Right ventricle myocardium superior (tissue), 1 donor: ENCODE data around the gene BAD. TPM values are rescaled to one million over a fixed set of nuclear protein-coding genes. Genes with fewer than 3 reads are reported as not detected.

Experiments
- ATAC-seq: fragments of 200-7000 bp; cut with Tn5 transposase; one replicate; pipeline ENCODE4 v1.9.1; 2020; ENCODE audit warnings: mild to moderate bottlenecking; ENCODE audit not compliant: poor library complexity
- DNase-seq: peaks from one replicate; pipeline ENCODE4 v3.0.0-alpha.2; 2020
- intact Hi-C: fragments of 100-400 bp; cut with DNase I; formaldehyde crosslinking; loops from one replicate; pipeline ENCODE4 v1.11.2; 2022
- total RNA-seq: library from RNA; stranded (reverse); fragmentation: NEBNext Ultra II Directional; extraction: Animal tissue kit (Norgen Biotek cat#: 25700); gene quantifications from one replicate; pipeline ENCODE4 v1.2.1, GENCODE V29; 2021
- donor health status: DM: no; HTN: yes; CAD: no; lungs with severe emphysema.

BAD gene
- total RNA-seq, 1 donor from 2014 or later, result 90.1 TPM

GRCh38 chr11:64227405-64227956, 57.0 kb downstream of the BAD start:
- DNase-seq (no peak), ATAC-seq (no peak)
- intact Hi-C loops, result no loop called here

DNA sequence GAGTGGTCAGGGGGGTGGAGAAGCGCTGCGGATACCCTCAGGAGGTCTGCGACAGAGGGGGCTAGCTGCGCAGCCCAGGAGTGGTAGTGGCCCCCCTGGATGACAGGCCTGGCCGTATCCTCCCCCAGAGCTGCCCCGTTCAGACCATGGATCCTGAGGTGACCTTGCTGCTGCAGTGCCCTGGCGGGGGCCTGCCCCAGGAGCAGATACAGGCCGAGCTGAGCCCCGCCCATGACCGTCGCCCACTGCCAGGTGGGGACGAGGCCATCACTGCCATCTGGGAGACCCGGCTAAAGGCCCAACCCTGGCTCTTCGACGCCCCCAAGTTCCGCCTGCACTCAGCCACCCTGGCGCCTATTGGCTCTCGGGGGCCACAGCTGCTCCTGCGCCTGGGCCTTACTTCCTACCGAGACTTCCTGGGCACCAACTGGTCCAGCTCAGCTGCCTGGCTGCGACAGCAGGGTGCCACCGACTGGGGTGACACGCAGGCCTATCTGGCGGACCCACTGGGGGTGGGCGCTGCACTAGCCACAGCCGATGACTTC, 57.9 kb downstream of the BAD start:
- intact Hi-C loops, result no loop called here
- ATAC-seq (peak; percentile 45), DNase-seq (peak; percentile 81)

DNA sequence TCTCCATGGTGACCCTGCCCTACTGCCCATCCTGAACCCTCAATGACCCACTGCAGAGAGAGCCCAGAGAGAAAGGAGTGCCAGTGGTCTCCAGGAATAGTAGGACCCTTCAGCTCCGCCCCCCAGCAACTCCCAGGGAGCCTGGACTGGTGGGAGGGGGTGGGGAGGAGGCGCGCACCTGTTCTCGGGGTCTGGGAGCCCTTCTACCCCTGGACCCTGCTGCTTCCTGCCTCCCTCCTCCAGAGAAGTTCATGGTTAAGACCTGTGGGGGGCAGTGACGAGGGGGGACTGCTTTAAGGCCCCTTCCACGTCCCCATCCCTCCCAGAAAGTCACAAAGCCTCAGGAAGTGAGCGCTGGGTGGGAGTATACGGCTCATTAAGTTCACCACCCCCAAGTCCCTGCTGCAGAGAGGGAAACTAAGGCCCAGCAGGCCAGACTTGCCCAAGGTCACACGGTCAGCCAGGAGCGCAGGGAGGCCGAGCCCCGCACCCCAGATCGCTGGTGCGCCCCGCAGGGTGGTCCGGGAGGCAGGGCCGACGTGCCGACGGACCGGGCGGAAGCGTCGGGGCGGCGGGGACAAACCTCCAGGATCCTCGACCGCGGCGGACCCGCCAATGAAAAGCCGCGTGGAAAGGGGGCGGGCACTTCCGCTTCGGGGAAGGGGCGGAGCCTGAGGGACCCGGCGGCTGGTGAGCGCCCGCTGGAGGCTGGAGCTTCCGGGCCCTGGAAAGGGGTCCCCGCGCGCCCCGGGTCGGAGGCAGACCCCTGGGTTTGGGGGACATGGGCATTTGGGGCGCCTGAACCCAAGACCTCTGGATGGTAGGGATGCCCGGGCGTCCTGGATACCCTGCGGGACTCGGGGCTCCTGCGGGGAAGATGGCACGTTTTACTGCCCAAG, 58.6 kb downstream of the BAD start, which contains the start of the genes NUDT22 and TRPT1:
TSS of gene NUDT22 (plus strand) at position 667 of the 899 bp plus-strand sequence. CDS start 379 bp downstream, outside the sequence.
TSS of gene TRPT1 (minus strand) at position 579 of the 899 bp plus-strand sequence. CDS start at position 253, 326 bp downstream.
- DNase-seq (peak; percentile 94), ATAC-seq (peak; percentile 84)
- intact Hi-C loops, result no loop called here

DNA sequence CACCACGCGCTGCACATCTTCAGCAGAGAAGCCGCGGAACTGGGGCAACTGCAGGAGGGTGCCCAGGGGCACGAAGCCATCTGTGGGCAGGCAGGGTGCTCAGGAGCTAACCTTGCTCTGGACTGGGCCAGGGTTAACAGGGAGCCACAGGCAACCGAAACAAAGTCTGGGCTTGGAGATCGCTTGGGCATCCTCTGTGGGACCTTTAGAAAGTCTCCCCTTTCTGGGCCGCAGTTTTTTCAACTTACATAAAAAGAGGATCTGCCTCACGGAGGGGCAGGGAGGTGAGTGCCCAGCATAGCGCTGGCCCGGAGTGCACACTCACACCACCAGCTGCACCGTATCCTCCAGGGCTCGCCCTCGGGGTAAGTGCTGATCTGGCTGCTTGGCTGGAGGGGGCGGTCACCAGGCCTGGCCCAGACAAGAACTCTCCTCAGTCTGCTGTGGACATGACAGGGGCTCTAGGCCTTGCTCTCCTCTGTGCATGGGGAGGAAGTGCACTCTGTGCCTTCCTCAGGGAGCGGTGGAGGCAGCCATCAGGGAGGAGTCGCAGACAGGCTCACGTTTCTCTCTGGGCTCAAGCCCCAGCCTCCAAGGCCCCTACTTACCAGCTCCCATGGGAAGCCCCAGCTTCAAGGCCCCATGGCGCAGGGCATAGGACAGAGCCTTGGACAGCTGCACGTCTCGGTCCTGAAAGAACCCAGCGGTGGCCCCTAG, 59.4 kb downstream of the BAD start:
- ATAC-seq (no peak), DNase-seq (no peak)
- intact Hi-C loops, result no loop called here

DNA sequence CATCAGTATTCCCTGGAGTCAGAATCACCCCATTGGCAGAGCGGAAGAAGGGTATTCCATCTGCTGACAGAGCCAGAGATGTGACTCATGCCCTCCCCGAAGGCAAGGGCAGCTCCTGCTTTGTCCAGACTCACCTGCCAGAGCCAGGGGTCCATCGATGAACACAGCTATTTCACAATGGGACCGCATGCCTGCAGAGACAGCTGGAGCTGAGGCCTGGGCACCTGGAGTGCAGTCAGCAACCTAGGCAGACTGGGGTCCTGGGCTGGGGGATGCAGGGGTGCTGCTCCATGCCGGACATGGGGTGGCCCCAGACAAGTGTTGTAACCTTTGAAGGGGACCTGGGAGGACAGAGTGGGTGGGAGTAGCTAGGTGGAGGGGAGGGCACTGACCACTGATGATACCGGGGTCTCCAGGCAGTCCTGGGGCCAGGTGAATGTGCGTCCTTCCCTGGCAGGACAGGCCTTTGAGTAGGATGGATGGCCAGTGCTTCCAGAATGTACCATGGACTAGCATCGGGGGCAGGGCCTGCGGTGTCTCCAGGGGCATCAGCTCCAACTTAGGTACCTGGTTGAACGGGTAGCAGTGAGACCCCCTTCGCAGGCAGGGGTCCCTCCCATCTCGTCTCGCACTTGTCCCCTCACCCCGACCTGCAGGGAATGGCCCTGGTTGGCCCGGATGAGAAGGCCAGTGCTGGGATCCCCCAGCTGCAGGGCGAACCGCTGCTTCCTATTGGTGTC, 60.1 kb downstream of the BAD start:
- DNase-seq, result no peak
- ATAC-seq, result no peak
- intact Hi-C loops, result no loop called here

DNA sequence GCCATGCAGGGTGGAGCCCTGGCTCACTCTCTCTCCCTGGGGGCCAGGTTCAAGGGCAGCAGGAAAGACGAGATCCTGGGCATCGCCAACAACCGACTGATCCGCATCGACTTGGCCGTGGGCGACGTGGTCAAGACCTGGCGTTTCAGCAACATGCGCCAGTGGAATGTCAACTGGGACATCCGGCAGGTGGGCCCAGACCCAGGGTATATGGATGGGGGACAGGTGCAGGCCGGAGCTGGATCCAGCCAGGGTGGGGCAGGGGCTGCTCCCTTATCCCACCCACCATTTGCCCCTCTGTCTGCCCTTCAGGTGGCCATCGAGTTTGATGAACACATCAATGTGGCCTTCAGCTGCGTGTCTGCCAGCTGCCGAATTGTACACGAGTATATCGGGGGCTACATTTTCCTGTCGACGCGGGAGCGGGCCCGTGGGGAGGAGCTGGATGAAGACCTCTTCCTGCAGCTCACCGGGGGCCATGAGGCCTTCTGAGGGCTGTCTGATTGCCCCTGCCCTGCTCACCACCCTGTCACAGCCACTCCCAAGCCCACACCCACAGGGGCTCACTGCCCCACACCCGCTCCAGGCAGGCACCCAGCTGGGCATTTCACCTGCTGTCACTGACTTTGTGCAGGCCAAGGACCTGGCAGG, 61.3 kb downstream of the BAD start:
- intact Hi-C loops, result no loop called here
- DNase-seq, result no peak
- ATAC-seq, result no peak

DNA sequence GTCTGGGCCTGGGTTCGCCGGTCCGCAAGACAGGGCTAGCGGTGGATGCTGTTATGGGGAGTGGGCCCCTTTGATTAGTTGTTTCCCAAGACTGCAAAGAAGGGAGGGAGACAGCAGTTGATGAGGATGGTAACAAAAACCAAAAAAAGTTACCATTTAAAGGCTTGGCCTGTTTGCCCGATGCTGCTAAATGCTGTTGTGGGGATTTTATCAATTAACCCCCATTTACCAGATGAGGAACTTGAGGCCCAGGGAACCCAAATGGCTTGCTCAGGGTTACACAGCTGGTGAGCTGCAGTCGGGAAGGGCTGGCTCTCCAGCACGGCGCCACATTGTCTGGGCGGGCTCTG, 61.8 kb downstream of the BAD start:
- ATAC-seq (no peak), DNase-seq (no peak)
- intact Hi-C loops, result no loop called here

DNA sequence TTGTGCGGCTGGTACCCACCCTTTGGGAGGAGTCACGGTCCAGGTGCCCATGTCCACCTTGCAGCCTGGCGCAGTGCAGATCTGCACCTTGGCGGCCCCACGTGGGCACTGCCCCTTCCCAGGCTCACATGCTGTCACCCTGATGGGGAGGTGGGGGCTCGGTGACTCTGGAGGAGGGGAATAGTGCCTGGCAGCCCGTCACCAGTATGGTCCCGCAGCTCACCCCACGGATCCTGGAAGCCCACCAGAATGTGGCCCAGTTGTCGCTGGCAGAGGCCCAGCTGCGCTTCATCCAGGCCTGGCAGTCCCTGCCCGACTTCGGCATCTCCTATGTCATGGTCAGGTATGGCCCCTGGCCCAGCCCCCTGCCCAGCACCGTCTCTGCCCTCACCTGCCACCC, 63.7 kb downstream of the BAD start:
- intact Hi-C loops, result no loop called here
- DNase-seq (no peak), ATAC-seq (no peak)

- ATAC-seq (no peak), DNase-seq (no peak)
- intact Hi-C loops, result no loop called here
These were observed 64.2 kb downstream of the BAD start for GRCh38 chr11:64220271-64220670.

Other genes starting within 250 kb of the BAD start
- 0.35 TPM for gene FLRT1, start 248.7 kb downstream of the BAD start, total RNA-seq
- 124 TPM for gene MACROD1, start 118.6 kb downstream of the BAD start, total RNA-seq
- 116 TPM for gene STIP1, start 98.5 kb downstream of the BAD start, total RNA-seq
- 6.0 TPM for gene FERMT3, start 77.9 kb downstream of the BAD start, total RNA-seq
- 79.8 TPM for gene TRPT1, start 58.5 kb downstream of the BAD start, total RNA-seq
- gene NUDT22, start 58.4 kb downstream of the BAD start, total RNA-seq, result 60.8 TPM
- gene DNAJC4, start 54.1 kb downstream of the BAD start, total RNA-seq, result 58.0 TPM
- gene VEGFB, start 50.1 kb downstream of the BAD start, total RNA-seq, result 276 TPM
- gene FKBP2, start 43.6 kb downstream of the BAD start, total RNA-seq, result 41.6 TPM
- gene PPP1R14B, start 37.7 kb downstream of the BAD start, total RNA-seq, result 123 TPM
- 11.3 TPM for gene PLCB3, start 33.1 kb downstream of the BAD start, total RNA-seq
- gene GPR137, start 1.2 kb upstream of the BAD start, total RNA-seq, result 28.5 TPM
- gene KCNK4, start 6.6 kb upstream of the BAD start, total RNA-seq, result not detected
- not detected for gene CATSPERZ, start 15.7 kb upstream of the BAD start, total RNA-seq
- 241 TPM for gene ESRRA, start 20.9 kb upstream of the BAD start, total RNA-seq
- gene TRMT112, start 32.9 kb upstream of the BAD start, total RNA-seq, result 97.5 TPM
- 417 TPM for gene PRDX5, start 33.5 kb upstream of the BAD start, total RNA-seq
- gene CCDC88B, start 55.5 kb upstream of the BAD start, total RNA-seq, result 7.7 TPM
- 14.6 TPM for gene RPS6KA4, start 74.5 kb upstream of the BAD start, total RNA-seq